ENCODE measurements around the gene EPB41L4A. TPM values are rescaled to one million over a fixed set of nuclear protein-coding genes. Genes with fewer than 3 reads are reported as not detected.

The EPB41L4A gene
- total and polyA plus RNA-seq, 2 experiments from 2014 or later: 9.5 to 12.9 TPM

DNA sequence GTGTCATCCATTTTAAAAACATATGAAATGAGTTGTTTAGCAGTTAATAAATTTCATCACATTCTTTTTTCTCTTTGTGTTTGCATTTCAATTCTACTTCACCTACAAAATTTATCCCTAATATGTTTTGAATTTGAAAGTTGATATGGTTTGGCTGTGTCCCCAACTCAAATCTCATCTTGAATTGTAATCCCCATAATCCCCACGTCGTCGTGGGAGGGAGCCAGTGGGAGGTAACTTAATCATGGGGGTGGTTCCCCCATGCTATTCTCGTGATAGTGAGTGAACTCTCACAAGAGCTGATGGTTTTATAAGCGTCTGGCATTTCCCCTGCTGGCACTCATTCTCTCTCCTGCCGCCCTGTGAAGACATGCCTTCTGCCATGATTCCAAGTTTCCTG is 200.1 kb downstream of the EPB41L4A start:
- 43% methylated on average over 6 of the region's 6 CpGs for WGBS (ENCODE audit: low lambda C conversion rate, missing lambda C conversion rate)
- H3K4me3 ChIP-seq: no peak overlapping the region
- H3K9me3 ChIP-seq (ENCODE audit: low read depth): no peaks in the 10 kb centered on the region
- no peaks in the 10 kb centered on the region for H3K79me2 ChIP-seq
- no peak overlapping the region for H3K4me2 ChIP-seq
- no peaks in the 10 kb centered on the region for H3K9me2 ChIP-seq (replicated peaks; ENCODE audit: insufficient read depth)
- TF ChIP-seq, protein P1, sequence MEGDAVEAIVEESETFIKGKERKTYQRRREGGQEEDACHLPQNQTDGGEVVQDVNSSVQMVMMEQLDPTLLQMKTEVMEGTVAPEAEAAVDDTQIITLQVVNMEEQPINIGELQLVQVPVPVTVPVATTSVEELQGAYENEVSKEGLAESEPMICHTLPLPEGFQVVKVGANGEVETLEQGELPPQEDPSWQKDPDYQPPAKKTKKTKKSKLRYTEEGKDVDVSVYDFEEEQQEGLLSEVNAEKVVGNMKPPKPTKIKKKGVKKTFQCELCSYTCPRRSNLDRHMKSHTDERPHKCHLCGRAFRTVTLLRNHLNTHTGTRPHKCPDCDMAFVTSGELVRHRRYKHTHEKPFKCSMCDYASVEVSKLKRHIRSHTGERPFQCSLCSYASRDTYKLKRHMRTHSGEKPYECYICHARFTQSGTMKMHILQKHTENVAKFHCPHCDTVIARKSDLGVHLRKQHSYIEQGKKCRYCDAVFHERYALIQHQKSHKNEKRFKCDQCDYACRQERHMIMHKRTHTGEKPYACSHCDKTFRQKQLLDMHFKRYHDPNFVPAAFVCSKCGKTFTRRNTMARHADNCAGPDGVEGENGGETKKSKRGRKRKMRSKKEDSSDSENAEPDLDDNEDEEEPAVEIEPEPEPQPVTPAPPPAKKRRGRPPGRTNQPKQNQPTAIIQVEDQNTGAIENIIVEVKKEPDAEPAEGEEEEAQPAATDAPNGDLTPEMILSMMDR (IDR thresholded peaks at IDR 0.05; ENCODE audit: poor library complexity): no peak
- no peak for DNase-seq (ENCODE audit: low spot score)
- no peak overlapping the region for H2AFZ ChIP-seq
- no peaks in the 10 kb centered on the region for H4K20me1 ChIP-seq (ENCODE audit: insufficient read depth, poor library complexity, severe bottlenecking)
- H3K27ac ChIP-seq: no peak overlapping the region
- H3K36me3 ChIP-seq (replicated peaks; ENCODE audit: insufficient read depth, low read depth): no peaks in the 10 kb centered on the region
- no peaks in the 10 kb centered on the region for H3K27me3 ChIP-seq
- peaks cover 15% of the 10 kb centered on the region for H3K4me1 ChIP-seq (ENCODE audit: insufficient read depth)

DNA sequence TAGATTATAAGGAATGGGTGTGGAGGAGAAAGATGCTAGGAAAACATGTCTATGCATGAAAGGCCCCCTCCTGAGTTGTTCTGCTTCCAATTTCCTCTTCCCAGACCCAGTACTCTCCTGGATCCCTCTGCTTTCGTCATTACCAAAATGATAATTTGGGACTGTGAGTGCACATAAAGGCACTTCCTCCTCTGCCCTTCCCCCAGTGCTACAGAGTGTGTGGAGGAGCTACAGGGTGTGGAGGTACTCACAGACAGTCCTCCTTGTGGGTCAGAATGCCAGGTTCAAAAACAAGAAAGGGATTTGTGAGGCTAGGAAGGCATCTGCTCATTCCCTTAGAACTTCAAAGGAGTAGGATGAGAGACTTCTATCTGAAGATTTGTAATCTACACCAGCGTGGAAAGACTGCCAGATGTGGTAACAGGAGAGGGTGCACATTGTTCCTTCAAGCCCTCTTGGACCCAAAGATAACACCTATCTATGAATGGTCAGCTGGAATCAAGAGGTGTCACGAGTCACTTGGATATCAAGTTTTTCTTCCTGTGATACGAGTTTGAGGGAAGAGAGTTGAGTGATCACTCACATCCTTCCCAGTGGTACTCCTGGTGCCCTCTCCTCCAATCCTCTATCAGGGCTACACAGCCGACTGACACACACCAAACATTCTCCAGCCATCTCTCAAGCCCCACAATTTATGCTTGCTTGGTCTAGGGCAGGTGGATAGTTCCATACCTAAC is 201.1 kb downstream of the EPB41L4A start:
- no peak for DNase-seq (ENCODE audit: low spot score)
- WGBS (ENCODE audit: low lambda C conversion rate, missing lambda C conversion rate): 73% methylated on average over 5 of the region's 5 CpGs

DNA sequence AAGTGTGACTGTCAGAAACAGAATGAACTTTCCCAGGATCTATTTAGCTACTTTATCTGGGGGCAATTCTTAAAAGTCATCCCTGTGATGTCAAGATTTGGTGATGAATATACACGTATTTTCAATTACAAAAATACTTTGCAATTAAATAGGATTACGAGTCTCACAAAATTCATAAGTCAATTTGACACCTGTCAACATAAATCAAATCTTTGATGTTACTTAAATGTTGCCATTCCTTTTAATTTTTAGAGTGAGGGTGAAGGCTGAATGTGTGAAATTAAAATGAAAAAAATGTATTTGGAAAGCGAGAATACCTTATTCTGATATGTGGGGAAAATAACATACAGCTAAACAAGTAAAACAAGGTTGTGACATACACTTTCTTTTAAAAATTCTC is 202.9 kb downstream of the EPB41L4A start:
- H3K27ac ChIP-seq: no peak overlapping the region
- H3K79me2 ChIP-seq: no peaks in the 10 kb centered on the region
- H3K4me3 ChIP-seq: no peak overlapping the region
- TF ChIP-seq EZH2 (IDR thresholded peaks at IDR 0.05; ENCODE audit: borderline replicate concordance) (no peak), EZH2phosphoT487 (IDR thresholded peaks at IDR 0.05; ENCODE audit: low read depth, severe bottlenecking, unreplicated experiment) (no peak)
- TF ChIP-seq, protein P1 (IDR thresholded peaks at IDR 0.05; ENCODE audit: poor library complexity): no peak
- 94% methylated on average over 3 of the region's 3 CpGs for WGBS (ENCODE audit: low lambda C conversion rate, missing lambda C conversion rate)
- H3K27me3 ChIP-seq: no peaks in the 10 kb centered on the region
- H4K20me1 ChIP-seq (ENCODE audit: insufficient read depth, poor library complexity, severe bottlenecking): no peaks in the 10 kb centered on the region
- H3K9me2 ChIP-seq (replicated peaks; ENCODE audit: insufficient read depth): no peaks in the 10 kb centered on the region
- H2AFZ ChIP-seq: no peak overlapping the region
- peaks cover 4% of the 10 kb centered on the region for H3K4me1 ChIP-seq (ENCODE audit: insufficient read depth)
- no peaks in the 10 kb centered on the region for H3K9me3 ChIP-seq (ENCODE audit: low read depth)
- no peak overlapping the region for H3K4me2 ChIP-seq
- H3K36me3 ChIP-seq (replicated peaks; ENCODE audit: insufficient read depth, low read depth): no peaks in the 10 kb centered on the region
- no peak for DNase-seq (ENCODE audit: low spot score)

More for the DNA sequence above, 201.1 kb downstream of the EPB41L4A start:
- Histone ChIP-seq H3K9me2 (replicated peaks; ENCODE audit: insufficient read depth) (no peaks in the 10 kb centered on the region), H4K20me1 (ENCODE audit: insufficient read depth, poor library complexity, severe bottlenecking) (no peaks in the 10 kb centered on the region), H3K36me3 (replicated peaks; ENCODE audit: insufficient read depth, low read depth) (no peaks in the 10 kb centered on the region), H3K4me2 (no peak overlapping the region), H2AFZ (no peak overlapping the region), H3K79me2 (no peaks in the 10 kb centered on the region), H3K4me1 (ENCODE audit: insufficient read depth) (peaks cover 15% of the 10 kb centered on the region), H3K4me3 (no peak overlapping the region), H3K9me3 (ENCODE audit: low read depth) (no peaks in the 10 kb centered on the region), H3K27me3 (no peaks in the 10 kb centered on the region), H3K27ac (no peak overlapping the region)
- TF ChIP-seq, protein P1 (IDR thresholded peaks at IDR 0.05; ENCODE audit: poor library complexity): no peak
- TF ChIP-seq EZH2phosphoT487 (IDR thresholded peaks at IDR 0.05; ENCODE audit: low read depth, severe bottlenecking, unreplicated experiment) (no peak), EZH2 (IDR thresholded peaks at IDR 0.05; ENCODE audit: borderline replicate concordance) (no peak)
